ENCODE data around the gene DDC.
A peak's percentile ranks its signal among the peaks of the same experiment; 100 is the strongest.

DDC gene

DNA sequence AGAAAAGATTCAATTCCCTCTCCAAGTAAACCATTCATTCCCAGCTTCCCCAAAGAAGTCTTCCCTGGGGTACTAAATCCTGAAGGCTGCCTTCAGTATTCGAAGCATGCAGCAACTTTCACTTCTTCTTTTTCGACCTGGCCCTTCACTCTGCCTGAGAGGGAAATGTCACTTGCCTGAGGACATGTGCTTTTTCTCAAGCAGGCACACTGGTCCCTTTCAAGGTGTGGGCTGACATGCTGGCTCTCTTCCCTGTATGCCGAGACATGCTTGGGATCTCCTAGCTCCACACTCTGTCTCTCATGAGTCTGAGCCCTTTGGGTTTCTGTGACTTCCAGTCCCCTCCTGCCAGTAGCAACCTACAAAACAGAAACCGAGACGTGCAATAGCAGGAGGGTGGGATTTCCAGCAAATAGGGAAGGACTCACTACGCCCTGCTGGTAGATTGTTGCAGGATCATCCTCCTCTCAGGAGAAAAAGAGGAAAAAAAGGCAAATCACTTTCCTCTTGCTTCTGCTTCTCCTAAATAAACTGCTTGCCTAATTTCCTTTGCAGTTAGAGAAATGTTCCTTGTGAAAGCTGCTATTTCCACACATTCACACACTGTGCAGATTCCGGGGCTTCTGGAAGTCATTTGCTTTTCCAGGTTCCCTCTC, 148.6 kb downstream of the DDC start:
- TF ChIP-seq CTCF (IDR thresholded peaks at IDR 0.05; ENCODE audit: insufficient read depth, low read length, poor library complexity, severe bottlenecking): no peak

GRCh38 chr7:50415844-50416364, 149.3 kb downstream of the DDC start:
- no peak for DNase-seq (ENCODE audit: extremely low read depth, insufficient read length)
- Histone ChIP-seq H3K4me3 (replicated peaks; ENCODE audit: low read depth, low read length) (no peak overlapping the region), H3K36me3 (ENCODE audit: control insufficient read depth, insufficient read depth, low read length) (no peaks in the 10 kb centered on the region), H3K27me3 (replicated peaks; ENCODE audit: control insufficient read depth, insufficient read depth, low read length) (no peaks in the 10 kb centered on the region)
- no peak for TF ChIP-seq CTCF (IDR thresholded peaks at IDR 0.05; ENCODE audit: insufficient read depth, low read length, poor library complexity, severe bottlenecking)

More for the DNA sequence above, 148.6 kb downstream of the DDC start:
- Histone ChIP-seq H3K36me3 (ENCODE audit: control insufficient read depth, insufficient read depth, low read length) (no peaks in the 10 kb centered on the region), H3K27me3 (replicated peaks; ENCODE audit: control insufficient read depth, insufficient read depth, low read length) (no peaks in the 10 kb centered on the region), H3K4me3 (replicated peaks; ENCODE audit: low read depth, low read length) (no peak overlapping the region)
- peak; percentile 61 for DNase-seq (ENCODE audit: extremely low read depth, insufficient read length)

DNA sequence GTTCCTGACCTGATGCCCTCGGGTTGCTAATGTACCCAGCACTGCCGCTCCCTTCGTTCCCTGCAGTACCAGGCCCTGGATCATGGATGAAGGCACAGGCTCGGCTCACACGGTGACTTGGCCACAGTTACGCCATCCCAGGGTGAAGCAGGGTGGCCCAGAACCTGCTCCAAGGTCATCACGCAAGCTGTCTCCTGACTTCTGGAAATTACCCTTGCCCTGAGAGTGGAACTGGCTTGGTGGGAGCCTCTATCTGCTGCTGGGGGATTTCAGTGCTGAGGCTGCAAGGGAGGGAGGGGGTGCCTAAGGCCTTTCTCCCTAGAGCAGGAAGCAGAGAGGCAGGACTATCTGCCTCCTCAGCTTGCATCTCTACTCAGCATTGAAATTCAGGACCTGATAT, 151.6 kb downstream of the DDC start:
- Histone ChIP-seq H3K4me3 (replicated peaks; ENCODE audit: low read depth, low read length) (no peak overlapping the region), H3K27me3 (replicated peaks; ENCODE audit: control insufficient read depth, insufficient read depth, low read length) (no peaks in the 10 kb centered on the region), H3K36me3 (ENCODE audit: control insufficient read depth, insufficient read depth, low read length) (no peaks in the 10 kb centered on the region)
- no peak for TF ChIP-seq CTCF (IDR thresholded peaks at IDR 0.05; ENCODE audit: insufficient read depth, low read length, poor library complexity, severe bottlenecking)
- no peak for DNase-seq (ENCODE audit: extremely low read depth, insufficient read length)

DNA sequence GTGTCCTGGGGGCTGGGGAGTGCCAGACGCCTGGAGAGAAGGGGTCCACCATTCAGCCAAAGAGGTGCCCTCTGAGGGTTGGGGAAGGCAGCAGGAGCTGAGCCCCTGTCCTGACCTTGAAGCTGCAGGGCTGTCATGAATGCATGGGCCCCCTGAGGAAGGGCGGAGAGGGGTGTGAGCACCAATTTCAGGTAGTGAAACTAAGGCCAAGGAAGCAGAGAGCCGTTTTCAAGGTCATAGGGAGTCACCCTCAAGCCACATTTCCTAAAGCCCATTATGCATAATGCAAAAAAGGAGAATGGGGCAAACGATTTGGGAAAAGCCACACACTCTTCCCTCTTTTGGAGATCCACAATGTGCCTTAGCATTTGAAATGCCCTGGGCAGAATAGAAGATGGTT, 152.2 kb downstream of the DDC start:
- no peak for TF ChIP-seq CTCF (IDR thresholded peaks at IDR 0.05; ENCODE audit: insufficient read depth, low read length, poor library complexity, severe bottlenecking)
- DNase-seq (ENCODE audit: extremely low read depth, insufficient read length): no peak
- Histone ChIP-seq H3K27me3 (replicated peaks; ENCODE audit: control insufficient read depth, insufficient read depth, low read length) (no peaks in the 10 kb centered on the region), H3K36me3 (ENCODE audit: control insufficient read depth, insufficient read depth, low read length) (no peaks in the 10 kb centered on the region), H3K4me3 (replicated peaks; ENCODE audit: low read depth, low read length) (no peak overlapping the region)

DNA sequence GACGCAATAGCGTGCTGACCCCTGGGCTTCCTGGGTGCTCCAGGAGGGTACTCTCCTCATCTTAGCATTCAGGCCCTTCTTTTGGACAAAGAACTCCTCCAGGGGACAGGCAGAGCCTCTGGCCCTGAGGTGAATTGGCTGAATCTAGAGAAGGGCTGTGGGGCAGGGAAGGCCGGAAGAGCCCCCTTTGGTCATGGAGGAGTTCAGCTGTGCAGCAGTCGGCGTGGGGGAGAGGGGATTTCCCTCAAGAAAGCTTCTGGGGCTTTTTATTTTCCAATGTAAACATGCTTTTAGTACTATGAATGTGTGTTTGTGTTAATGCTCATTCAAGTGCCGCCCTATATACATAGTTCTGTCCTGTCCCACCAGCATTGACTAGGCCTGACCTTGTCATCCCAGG, 153.9 kb downstream of the DDC start:
- Histone ChIP-seq H3K4me3 (replicated peaks; ENCODE audit: low read depth, low read length) (no peak overlapping the region), H3K36me3 (ENCODE audit: control insufficient read depth, insufficient read depth, low read length) (no peaks in the 10 kb centered on the region), H3K27me3 (replicated peaks; ENCODE audit: control insufficient read depth, insufficient read depth, low read length) (no peaks in the 10 kb centered on the region)
- no peak for TF ChIP-seq CTCF (IDR thresholded peaks at IDR 0.05; ENCODE audit: insufficient read depth, low read length, poor library complexity, severe bottlenecking)
- DNase-seq (ENCODE audit: extremely low read depth, insufficient read length): no peak

Data from GM06990 (cell line).